ENCODE results near the gene RPL27A.

Gene RPL27A

GRCh38 chr11:8732324-8732670 lies 49.7 kb downstream of the RPL27A start:
- ChIA-PET POLR2A (interaction anchor here (2.0 kb wide), 1 partner anchor 44 kb away, joined by 5 read pairs; no protein-coding TSS in a partner anchor), CTCF (no interaction called here)
- TF ChIP-seq FOXK2 (IDR thresholded peaks at IDR 0.05) (no peak), SUZ12 (IDR thresholded peaks at IDR 0.05) (no peak), ELF4 (IDR thresholded peaks at IDR 0.05) (no peak), HDGF (IDR thresholded peaks at IDR 0.05; ENCODE audit: borderline replicate concordance) (no peak), CTBP1 (IDR thresholded peaks at IDR 0.05; ENCODE audit: borderline replicate concordance) (no peak), TARDBP (IDR thresholded peaks at IDR 0.05) (no peak)
- DNase-seq (ENCODE audit: extremely low spot score) = no peak

GRCh38 chr11:8732748-8733241 lies 50.2 kb downstream of the RPL27A start:
- no peak for TF ChIP-seq L3MBTL2 (conservative IDR thresholded peaks at IDR 0.05)
- no peak for TF ChIP-seq FOXM1 (IDR thresholded peaks at IDR 0.05; ENCODE audit: borderline replicate concordance)
- POLR2A ChIA-PET = interaction anchor here (0.6 to 2.0 kb wide), 2 partner anchors 33 to 44 kb away, joined by 3 to 5 read pairs; no protein-coding TSS in a partner anchor
- no peak for DNase-seq (ENCODE audit: extremely low spot score)
- CTCF ChIA-PET = no interaction called here

GRCh38 chr11:8733852-8734251 lies 51.3 kb downstream of the RPL27A start:
- ChIA-PET POLR2A (no interaction called here), CTCF (no interaction called here)
- TF ChIP-seq PKNOX1 (IDR thresholded peaks at IDR 0.05) (0 out of 2 replicates have a peak, but pooled peaks have one; percentile 3), ELF4 (IDR thresholded peaks at IDR 0.05) (no peak)

GRCh38 chr11:8735094-8735493 lies 52.5 kb downstream of the RPL27A start:
- TF ChIP-seq FOXM1 (IDR thresholded peaks at IDR 0.05; ENCODE audit: borderline replicate concordance) = no peak
- no peak for TF ChIP-seq SP1 (IDR thresholded peaks at IDR 0.05)
- no peak for TF ChIP-seq ARNT (IDR thresholded peaks at IDR 0.05)
- no peak for TF ChIP-seq LEF1 (IDR thresholded peaks at IDR 0.05; ENCODE audit: borderline replicate concordance)
- TF ChIP-seq CTBP1 (IDR thresholded peaks at IDR 0.05; ENCODE audit: borderline replicate concordance) = no peak
- no peak for TF ChIP-seq NFRKB (IDR thresholded peaks at IDR 0.05)
- no peak for TF ChIP-seq ZNF384 (IDR thresholded peaks at IDR 0.05)
- TF ChIP-seq SUZ12 (IDR thresholded peaks at IDR 0.05) = no peak
- TF ChIP-seq HDGF (IDR thresholded peaks at IDR 0.05; ENCODE audit: borderline replicate concordance) = no peak
- POLR2A ChIA-PET = no interaction called here
- CTCF ChIA-PET = no interaction called here
- DNase-seq (ENCODE audit: extremely low spot score) = no peak

More at GRCh38 chr11:8733852-8734251, 51.3 kb downstream of the RPL27A start:
- no peak for DNase-seq (ENCODE audit: extremely low spot score)

- DNase-seq (ENCODE audit: extremely low spot score) = no peak
- CTCF ChIA-PET = no interaction called here
Measured at GRCh38 chr11:8739309-8739793, 56.8 kb downstream of the RPL27A start.

More at GRCh38 chr11:8739309-8739793, 56.8 kb downstream of the RPL27A start:
- POLR2A ChIA-PET = no interaction called here
- no peak for TF ChIP-seq SUZ12 (IDR thresholded peaks at IDR 0.05)
- TF ChIP-seq FOXM1 (IDR thresholded peaks at IDR 0.05; ENCODE audit: borderline replicate concordance) = no peak
- no peak for TF ChIP-seq CTBP1 (IDR thresholded peaks at IDR 0.05; ENCODE audit: borderline replicate concordance)
- TF ChIP-seq FOXA1 (IDR thresholded peaks at IDR 0.05) = no peak
- TF ChIP-seq TARDBP (IDR thresholded peaks at IDR 0.05) = no peak
- TF ChIP-seq FOXK2 (IDR thresholded peaks at IDR 0.05) = no peak
- TF ChIP-seq SP1 (IDR thresholded peaks at IDR 0.05) = no peak
- TF ChIP-seq L3MBTL2 (conservative IDR thresholded peaks at IDR 0.05) = no peak
- TF ChIP-seq ELF4 (IDR thresholded peaks at IDR 0.05) = no peak
- no peak for TF ChIP-seq NFRKB (IDR thresholded peaks at IDR 0.05)
- no peak for TF ChIP-seq LEF1 (IDR thresholded peaks at IDR 0.05; ENCODE audit: borderline replicate concordance)

All from HEK293T (cell line).